DOHH2 (cell line): ENCODE measurements around the gene CLEC2B.
A peak's percentile ranks its signal among the peaks of the same experiment; 100 is the strongest.

Experiments
- H3F3A ChIP-seq: fragments of 200-600 bp; sonication (generic), shearing (Covaris generic); 2 replicates; pipeline ENCODE4 v1.6.0; 2016; ENCODE audit warnings: antibody characterized with exemption, mild to moderate bottlenecking; ENCODE audit not compliant: control insufficient read depth, insufficient read depth
- H3K27ac ChIP-seq: fragments of 200-600 bp; sonication (generic); 2 replicates; pipeline ENCODE4 v1.5.1; 2014; ENCODE audit warnings: low read depth, mild to moderate bottlenecking, low read length, moderate library complexity
- H3K27me3 ChIP-seq: fragments of 200-600 bp; sonication (generic); 2 replicates; pipeline ENCODE4 v1.6.1; 2014; ENCODE audit warnings: mild to moderate bottlenecking, low read length, mixed read lengths; ENCODE audit not compliant: control insufficient read depth
- H3K36me3 ChIP-seq: fragments of 200-600 bp; sonication (generic); 2 replicates; pipeline ENCODE4 v1.6.1; 2014; ENCODE audit warnings: mild to moderate bottlenecking, low read length, moderate library complexity, mixed read lengths; ENCODE audit not compliant: control insufficient read depth
- H3K4me1 ChIP-seq: fragments of 200-600 bp; sonication (generic); 2 replicates; pipeline ENCODE4 v1.6.1; 2014; ENCODE audit warnings: mild to moderate bottlenecking, low read length, mixed read lengths; ENCODE audit not compliant: control insufficient read depth
- H3K4me2 ChIP-seq: fragments of 200-600 bp; sonication (generic); 2 replicates; pipeline ENCODE4 v1.6.0; 2014; ENCODE audit warnings: mild to moderate bottlenecking, low read length, moderate library complexity
- H3K4me3 ChIP-seq: fragments of 200-600 bp; sonication (generic); 2 replicates; pipeline ENCODE4 v1.5.1; 2014; ENCODE audit warnings: mild to moderate bottlenecking, low read length, mixed read lengths
- H3K79me2 ChIP-seq: fragments of 200-600 bp; sonication (generic); 2 replicates; pipeline ENCODE4 v1.6.1; 2014; ENCODE audit warnings: mild to moderate bottlenecking, low read length, mixed read lengths; ENCODE audit not compliant: control insufficient read depth
- H3K9me2 ChIP-seq: fragments of 200-600 bp; sonication (generic); replicated peaks from 2 replicates; pipeline ENCODE4 v1.6.1; 2014; ENCODE audit warnings: mild to moderate bottlenecking, low read length, mixed read lengths; ENCODE audit not compliant: control insufficient read depth
- H3K9me3 ChIP-seq: fragments of 200-600 bp; sonication (generic); 2 replicates; pipeline ENCODE4 v1.6.1; 2014; ENCODE audit warnings: antibody characterized with exemption, low read length, mixed read lengths; ENCODE audit not compliant: control insufficient read depth, insufficient read depth
- H4K20me1 ChIP-seq: fragments of 200-600 bp; sonication (generic); 2 replicates; pipeline ENCODE4 v1.6.0; 2014; ENCODE audit warnings: low read depth, mild to moderate bottlenecking, antibody characterized with exemption, low read length, moderate library complexity; ENCODE audit not compliant: control insufficient read depth, insufficient read depth
- CTCF ChIP-seq: fragments of 200-600 bp; sonication (generic); IDR thresholded peaks from one replicate; pipeline ENCODE4 v1.5.1; 2014; ENCODE audit warnings: antibody characterized with exemption, mild to moderate bottlenecking, low read depth, low read length; ENCODE audit not compliant: poor library complexity, severe bottlenecking
- EZH2phosphoT487 ChIP-seq: fragments of 200-600 bp; sonication (generic); IDR thresholded peaks from 2 replicates; pipeline ENCODE4 v1.6.1; 2017; ENCODE audit warnings: borderline replicate concordance, mild to moderate bottlenecking, antibody characterized with exemption, low read length, moderate library complexity, mixed read lengths

CLEC2B gene

GRCh38 chr12:9820281-9820930 is 48.7 kb downstream of the CLEC2B start:
- H3F3A ChIP-seq: no peaks in the 10 kb centered on the region
- H3K79me2 ChIP-seq: no peaks in the 10 kb centered on the region
- no peaks in the 10 kb centered on the region for H3K36me3 ChIP-seq
- no peak overlapping the region for H3K27ac ChIP-seq
- no peaks in the 10 kb centered on the region for H3K9me3 ChIP-seq
- TF ChIP-seq EZH2phosphoT487 (no peak), CTCF (no peak)
- no peaks in the 10 kb centered on the region for H3K9me2 ChIP-seq
- H3K4me2 ChIP-seq: no peak overlapping the region
- H3K4me3 ChIP-seq: no peak overlapping the region
- no peaks in the 10 kb centered on the region for H3K4me1 ChIP-seq
- H4K20me1 ChIP-seq: no peaks in the 10 kb centered on the region
- peaks cover 7% of the 10 kb centered on the region for H3K27me3 ChIP-seq

GRCh38 chr12:9813821-9814798 is 55.0 kb downstream of the CLEC2B start:
- Histone ChIP-seq H4K20me1 (no peaks in the 10 kb centered on the region), H3K4me2 (no peak overlapping the region), H3K79me2 (no peaks in the 10 kb centered on the region), H3K27me3 (peaks cover 25% of the 10 kb centered on the region), H3K4me1 (no peaks in the 10 kb centered on the region), H3F3A (no peaks in the 10 kb centered on the region), H3K9me3 (no peaks in the 10 kb centered on the region), H3K9me2 (no peaks in the 10 kb centered on the region), H3K36me3 (no peaks in the 10 kb centered on the region), H3K4me3 (no peak overlapping the region), H3K27ac (no peak overlapping the region)
- TF ChIP-seq EZH2phosphoT487: no peak
- peak; percentile 88 for TF ChIP-seq CTCF

GRCh38 chr12:9811621-9812020 is 57.5 kb downstream of the CLEC2B start:
- Histone ChIP-seq H3K9me2 (no peaks in the 10 kb centered on the region), H3K27ac (no peak overlapping the region), H3K4me1 (no peaks in the 10 kb centered on the region), H3K79me2 (no peaks in the 10 kb centered on the region), H3K4me3 (no peak overlapping the region), H3K9me3 (no peaks in the 10 kb centered on the region), H3K36me3 (no peaks in the 10 kb centered on the region), H4K20me1 (no peaks in the 10 kb centered on the region), H3F3A (no peaks in the 10 kb centered on the region), H3K4me2 (no peak overlapping the region), H3K27me3 (peaks cover 35% of the 10 kb centered on the region)
- no peak for TF ChIP-seq CTCF
- no peak for TF ChIP-seq EZH2phosphoT487
